HepG2 (cell line): Measurements from ENCODE around the gene CACNA2D1. TPM values are rescaled to one million over a fixed set of nuclear protein-coding genes. Genes with fewer than 3 reads are reported as not detected.

ENCODE experiments used
- SNRNP70 ChIP-seq: fragments of 200-400 bp; formaldehyde crosslinking; IDR thresholded peaks from 2 replicates; pipeline ENCODE4 v1.6.1; 2017; ENCODE audit warnings: mild to moderate bottlenecking, low read depth, low read length, moderate library complexity
- ZSCAN12 ChIP-seq: sonication (generic); formaldehyde crosslinking; IDR thresholded peaks from 2 replicates; pipeline ENCODE4 v1.9.0; 2021; ENCODE audit warnings: mild to moderate bottlenecking, missing genetic modification reagents
- polyA plus RNA-seq, 8 experiments: library from polyadenylated mRNA; depleted of rRNA in 3 of 8; stranded (reverse) in 7 of 8; unstranded in 1 of 8; fragments of >200 nt; fragmentation: Illumina TruSeq in 4 of 8; extraction: Trizol in 4 of 8; gene quantifications; 2 replicates each; pipeline versions ENCODE4 v1.2.1 to v1.2.3, GENCODE V29; 2011 to 2016; ENCODE audit warnings: low read depth in 4 of 8, missing spikeins in 1 of 8, mixed read lengths in 1 of 8; ENCODE audit not compliant: insufficient read depth in 1 of 8
- total RNA-seq, 5 experiments: library from RNA; depleted of rRNA; stranded (reverse); fragments of >200 nt; fragmentation: Illumina TruSeq; extraction: Trizol; gene quantifications; 2 replicates each; pipeline ENCODE4 v1.2.3, GENCODE V29; 2016; ENCODE audit warnings: low read depth in 1 of 5
- TF ChIP-seq, protein P1 (sequence below): sonication (generic); formaldehyde crosslinking; IDR thresholded peaks from 2 replicates; pipeline ENCODE4 v1.4.0; 2020; ENCODE audit warnings: missing genetic modification reagents
- TF ChIP-seq, protein P2 (sequence below): sonication (generic); formaldehyde crosslinking; IDR thresholded peaks from 2 replicates; pipeline ENCODE4 v1.5.1; 2020; ENCODE audit warnings: mild to moderate bottlenecking, missing genetic modification reagents
- TF ChIP-seq, protein P3 (sequence below): IDR thresholded peaks from 2 replicates; pipeline ENCODE4 v1.6.1; 2018; ENCODE audit warnings: missing genetic modification reagents, mild to moderate bottlenecking, missing compliant biosample characterization
- TF ChIP-seq, protein P4 (sequence below): sonication (generic); formaldehyde crosslinking; IDR thresholded peaks from 2 replicates; pipeline ENCODE4 v1.4.0; 2020; ENCODE audit warnings: missing genetic modification reagents

CACNA2D1 gene
- total and polyA plus RNA-seq, 2 of the 13 experiments (the other 11 are each of a cell fraction or from before 2014, with no cell fraction given): not detected

DNA sequence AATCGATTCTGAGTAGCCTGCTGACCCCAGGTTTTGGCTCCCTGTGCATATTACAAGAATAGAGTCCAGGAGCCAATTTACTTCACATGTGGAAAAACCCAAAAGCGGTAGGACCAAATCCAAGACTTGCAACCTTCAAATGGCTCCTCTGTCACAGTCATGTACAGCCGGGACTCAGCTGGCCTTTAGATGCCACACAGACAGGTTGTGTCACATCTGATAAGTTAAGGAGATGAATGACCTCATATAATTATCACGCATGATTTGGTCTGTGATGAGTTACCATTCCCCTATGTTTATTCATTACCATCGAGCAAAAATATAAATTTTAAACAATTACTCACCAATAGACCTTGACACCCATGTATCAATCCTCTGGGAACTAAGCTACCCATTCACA lies 14.2 kb downstream of the CACNA2D1 start (continued):
- TF ChIP-seq, protein P1, sequence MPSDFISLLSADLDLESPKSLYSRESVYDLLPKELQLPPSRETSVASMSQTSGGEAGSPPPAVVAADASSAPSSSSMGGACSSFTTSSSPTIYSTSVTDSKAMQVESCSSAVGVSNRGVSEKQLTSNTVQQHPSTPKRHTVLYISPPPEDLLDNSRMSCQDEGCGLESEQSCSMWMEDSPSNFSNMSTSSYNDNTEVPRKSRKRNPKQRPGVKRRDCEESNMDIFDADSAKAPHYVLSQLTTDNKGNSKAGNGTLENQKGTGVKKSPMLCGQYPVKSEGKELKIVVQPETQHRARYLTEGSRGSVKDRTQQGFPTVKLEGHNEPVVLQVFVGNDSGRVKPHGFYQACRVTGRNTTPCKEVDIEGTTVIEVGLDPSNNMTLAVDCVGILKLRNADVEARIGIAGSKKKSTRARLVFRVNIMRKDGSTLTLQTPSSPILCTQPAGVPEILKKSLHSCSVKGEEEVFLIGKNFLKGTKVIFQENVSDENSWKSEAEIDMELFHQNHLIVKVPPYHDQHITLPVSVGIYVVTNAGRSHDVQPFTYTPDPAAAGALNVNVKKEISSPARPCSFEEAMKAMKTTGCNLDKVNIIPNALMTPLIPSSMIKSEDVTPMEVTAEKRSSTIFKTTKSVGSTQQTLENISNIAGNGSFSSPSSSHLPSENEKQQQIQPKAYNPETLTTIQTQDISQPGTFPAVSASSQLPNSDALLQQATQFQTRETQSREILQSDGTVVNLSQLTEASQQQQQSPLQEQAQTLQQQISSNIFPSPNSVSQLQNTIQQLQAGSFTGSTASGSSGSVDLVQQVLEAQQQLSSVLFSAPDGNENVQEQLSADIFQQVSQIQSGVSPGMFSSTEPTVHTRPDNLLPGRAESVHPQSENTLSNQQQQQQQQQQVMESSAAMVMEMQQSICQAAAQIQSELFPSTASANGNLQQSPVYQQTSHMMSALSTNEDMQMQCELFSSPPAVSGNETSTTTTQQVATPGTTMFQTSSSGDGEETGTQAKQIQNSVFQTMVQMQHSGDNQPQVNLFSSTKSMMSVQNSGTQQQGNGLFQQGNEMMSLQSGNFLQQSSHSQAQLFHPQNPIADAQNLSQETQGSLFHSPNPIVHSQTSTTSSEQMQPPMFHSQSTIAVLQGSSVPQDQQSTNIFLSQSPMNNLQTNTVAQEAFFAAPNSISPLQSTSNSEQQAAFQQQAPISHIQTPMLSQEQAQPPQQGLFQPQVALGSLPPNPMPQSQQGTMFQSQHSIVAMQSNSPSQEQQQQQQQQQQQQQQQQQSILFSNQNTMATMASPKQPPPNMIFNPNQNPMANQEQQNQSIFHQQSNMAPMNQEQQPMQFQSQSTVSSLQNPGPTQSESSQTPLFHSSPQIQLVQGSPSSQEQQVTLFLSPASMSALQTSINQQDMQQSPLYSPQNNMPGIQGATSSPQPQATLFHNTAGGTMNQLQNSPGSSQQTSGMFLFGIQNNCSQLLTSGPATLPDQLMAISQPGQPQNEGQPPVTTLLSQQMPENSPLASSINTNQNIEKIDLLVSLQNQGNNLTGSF (CRISPR knock-in tag): no peak
- TF ChIP-seq ZSCAN12 (CRISPR knock-in tag): no peak
- TF ChIP-seq SNRNP70: no peak
- TF ChIP-seq, protein P2, sequence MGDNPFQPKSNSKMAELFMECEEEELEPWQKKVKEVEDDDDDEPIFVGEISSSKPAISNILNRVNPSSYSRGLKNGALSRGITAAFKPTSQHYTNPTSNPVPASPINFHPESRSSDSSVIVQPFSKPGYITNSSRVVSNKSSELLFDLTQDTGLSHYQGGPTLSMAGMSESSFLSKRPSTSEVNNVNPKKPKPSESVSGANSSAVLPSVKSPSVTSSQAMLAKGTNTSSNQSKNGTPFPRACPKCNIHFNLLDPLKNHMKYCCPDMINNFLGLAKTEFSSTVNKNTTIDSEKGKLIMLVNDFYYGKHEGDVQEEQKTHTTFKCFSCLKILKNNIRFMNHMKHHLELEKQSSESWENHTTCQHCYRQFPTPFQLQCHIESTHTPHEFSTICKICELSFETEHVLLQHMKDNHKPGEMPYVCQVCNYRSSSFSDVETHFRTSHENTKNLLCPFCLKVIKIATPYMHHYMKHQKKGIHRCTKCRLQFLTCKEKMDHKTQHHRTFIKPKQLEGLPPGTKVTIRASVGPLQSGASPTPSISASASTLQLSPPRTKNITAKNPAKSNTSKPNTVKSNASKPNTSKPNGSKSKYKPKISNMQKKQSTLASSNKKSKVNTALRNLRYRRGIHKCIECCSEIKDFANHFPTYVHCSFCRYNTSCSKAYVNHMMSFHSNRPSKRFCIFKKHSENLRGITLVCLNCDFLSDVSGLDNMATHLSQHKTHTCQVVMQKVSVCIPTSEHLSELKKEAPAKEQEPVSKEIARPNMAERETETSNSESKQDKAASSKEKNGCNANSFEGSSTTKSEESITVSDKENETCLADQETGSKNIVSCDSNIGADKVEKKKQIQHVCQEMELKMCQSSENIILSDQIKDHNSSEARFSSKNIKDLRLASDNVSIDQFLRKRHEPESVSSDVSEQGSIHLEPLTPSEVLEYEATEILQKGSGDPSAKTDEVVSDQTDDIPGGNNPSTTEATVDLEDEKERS (CRISPR knock-in tag): no peak
- TF ChIP-seq, protein P3, sequence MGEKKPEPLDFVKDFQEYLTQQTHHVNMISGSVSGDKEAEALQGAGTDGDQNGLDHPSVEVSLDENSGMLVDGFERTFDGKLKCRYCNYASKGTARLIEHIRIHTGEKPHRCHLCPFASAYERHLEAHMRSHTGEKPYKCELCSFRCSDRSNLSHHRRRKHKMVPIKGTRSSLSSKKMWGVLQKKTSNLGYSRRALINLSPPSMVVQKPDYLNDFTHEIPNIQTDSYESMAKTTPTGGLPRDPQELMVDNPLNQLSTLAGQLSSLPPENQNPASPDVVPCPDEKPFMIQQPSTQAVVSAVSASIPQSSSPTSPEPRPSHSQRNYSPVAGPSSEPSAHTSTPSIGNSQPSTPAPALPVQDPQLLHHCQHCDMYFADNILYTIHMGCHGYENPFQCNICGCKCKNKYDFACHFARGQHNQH (CRISPR knock-in tag): no peak
- TF ChIP-seq, protein P4, sequence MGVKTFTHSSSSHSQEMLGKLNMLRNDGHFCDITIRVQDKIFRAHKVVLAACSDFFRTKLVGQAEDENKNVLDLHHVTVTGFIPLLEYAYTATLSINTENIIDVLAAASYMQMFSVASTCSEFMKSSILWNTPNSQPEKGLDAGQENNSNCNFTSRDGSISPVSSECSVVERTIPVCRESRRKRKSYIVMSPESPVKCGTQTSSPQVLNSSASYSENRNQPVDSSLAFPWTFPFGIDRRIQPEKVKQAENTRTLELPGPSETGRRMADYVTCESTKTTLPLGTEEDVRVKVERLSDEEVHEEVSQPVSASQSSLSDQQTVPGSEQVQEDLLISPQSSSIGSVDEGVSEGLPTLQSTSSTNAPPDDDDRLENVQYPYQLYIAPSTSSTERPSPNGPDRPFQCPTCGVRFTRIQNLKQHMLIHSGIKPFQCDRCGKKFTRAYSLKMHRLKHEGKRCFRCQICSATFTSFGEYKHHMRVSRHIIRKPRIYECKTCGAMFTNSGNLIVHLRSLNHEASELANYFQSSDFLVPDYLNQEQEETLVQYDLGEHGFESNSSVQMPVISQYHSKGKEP (CRISPR knock-in tag): no peak
